ENCODE results near the gene IRF3.
A peak's percentile ranks its signal among the peaks of the same experiment; 100 is the strongest.

Gene IRF3

GRCh38 chr19:49701271-49701786, 35.7 kb upstream of the IRF3 start:
- peak; percentile 49 for TF ChIP-seq CTCF (conservative IDR thresholded peaks at IDR 0.05)
- H3K27ac ChIP-seq: no peak overlapping the region

GRCh38 chr19:49700563-49700962, 34.9 kb upstream of the IRF3 start:
- no peak for TF ChIP-seq CTCF (conservative IDR thresholded peaks at IDR 0.05)
- H3K27ac ChIP-seq: no peak overlapping the region

GRCh38 chr19:49699364-49699763, 33.7 kb upstream of the IRF3 start:
- TF ChIP-seq CTCF (conservative IDR thresholded peaks at IDR 0.05): no peak
- H3K27ac ChIP-seq: no peak overlapping the region

- no peak overlapping the region for H3K27ac ChIP-seq
- TF ChIP-seq CTCF (conservative IDR thresholded peaks at IDR 0.05): no peak
Observed at GRCh38 chr19:49696865-49697264, 31.2 kb upstream of the IRF3 start.

- no peak for TF ChIP-seq CTCF (conservative IDR thresholded peaks at IDR 0.05)
- H3K27ac ChIP-seq: no peak overlapping the region
Observed at GRCh38 chr19:49696115-49696514, 30.5 kb upstream of the IRF3 start.

- H3K27ac ChIP-seq: no peak overlapping the region
- no peak for TF ChIP-seq CTCF (conservative IDR thresholded peaks at IDR 0.05)
Observed at GRCh38 chr19:49692147-49692506, 26.5 kb upstream of the IRF3 start.

GRCh38 chr19:49691243-49692146, 25.8 kb upstream of the IRF3 start:
- H3K27ac ChIP-seq: no peak overlapping the region
- TF ChIP-seq CTCF (conservative IDR thresholded peaks at IDR 0.05): no peak

Data from VCaP (cell line).